ENCODE results near the gene MZF1.

DNA sequence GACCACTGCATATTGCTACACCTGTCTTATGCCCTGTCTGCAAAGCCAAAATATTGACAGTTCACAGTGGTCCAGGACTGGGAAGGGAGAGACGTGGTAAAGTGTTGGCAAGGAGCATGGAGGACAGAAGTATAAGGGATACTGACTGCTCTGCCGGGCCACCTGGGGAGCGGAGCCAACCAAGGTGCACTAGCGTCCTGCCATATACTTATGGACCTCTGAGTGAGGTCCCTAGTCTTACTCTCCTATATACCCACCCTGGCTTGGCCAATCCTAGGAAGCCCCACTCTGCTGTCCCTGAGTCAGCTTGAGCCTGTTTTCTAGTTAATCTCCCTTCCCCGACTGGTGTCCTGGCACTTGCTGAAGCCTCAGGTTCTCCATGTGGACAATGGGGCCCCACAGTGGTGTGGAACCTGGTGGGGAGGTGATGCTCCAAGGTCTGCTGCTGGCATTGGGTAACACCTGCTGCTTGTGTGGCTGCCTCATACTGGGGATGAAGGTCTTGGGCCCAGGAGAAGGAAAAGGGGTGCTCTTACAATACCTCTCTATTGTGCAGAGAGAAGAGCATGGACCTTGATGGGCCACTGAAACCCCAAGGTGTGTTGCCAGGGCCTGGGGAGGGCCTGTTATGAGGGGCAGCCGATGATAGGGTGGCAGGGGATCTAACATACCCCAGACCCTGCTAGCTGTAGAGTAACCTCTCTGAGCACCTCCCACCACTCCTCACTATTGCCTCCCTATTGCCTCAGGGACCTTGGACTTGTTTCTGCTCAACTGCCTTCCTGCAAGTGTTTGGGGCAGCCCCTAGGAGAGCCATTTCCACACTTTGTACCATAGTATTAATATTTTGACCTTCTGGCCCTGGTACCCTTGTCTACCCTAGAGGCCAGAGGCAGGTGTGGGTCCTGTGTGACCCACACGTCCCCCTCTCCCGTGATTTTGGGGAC lies 36.0 kb downstream of the MZF1 start:
- TF ChIP-seq, protein P1, sequence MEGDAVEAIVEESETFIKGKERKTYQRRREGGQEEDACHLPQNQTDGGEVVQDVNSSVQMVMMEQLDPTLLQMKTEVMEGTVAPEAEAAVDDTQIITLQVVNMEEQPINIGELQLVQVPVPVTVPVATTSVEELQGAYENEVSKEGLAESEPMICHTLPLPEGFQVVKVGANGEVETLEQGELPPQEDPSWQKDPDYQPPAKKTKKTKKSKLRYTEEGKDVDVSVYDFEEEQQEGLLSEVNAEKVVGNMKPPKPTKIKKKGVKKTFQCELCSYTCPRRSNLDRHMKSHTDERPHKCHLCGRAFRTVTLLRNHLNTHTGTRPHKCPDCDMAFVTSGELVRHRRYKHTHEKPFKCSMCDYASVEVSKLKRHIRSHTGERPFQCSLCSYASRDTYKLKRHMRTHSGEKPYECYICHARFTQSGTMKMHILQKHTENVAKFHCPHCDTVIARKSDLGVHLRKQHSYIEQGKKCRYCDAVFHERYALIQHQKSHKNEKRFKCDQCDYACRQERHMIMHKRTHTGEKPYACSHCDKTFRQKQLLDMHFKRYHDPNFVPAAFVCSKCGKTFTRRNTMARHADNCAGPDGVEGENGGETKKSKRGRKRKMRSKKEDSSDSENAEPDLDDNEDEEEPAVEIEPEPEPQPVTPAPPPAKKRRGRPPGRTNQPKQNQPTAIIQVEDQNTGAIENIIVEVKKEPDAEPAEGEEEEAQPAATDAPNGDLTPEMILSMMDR (conservative IDR thresholded peaks at IDR 0.05 in 1 of 2, IDR thresholded peaks at IDR 0.05 in 1 of 2; ENCODE audit: low read depth in 1 of 2, low read length in 2 of 2) = no peak
- no peak for TF ChIP-seq EZH2 (IDR thresholded peaks at IDR 0.05; ENCODE audit: low read length, missing control alignments)

All from fibroblast of lung (primary cell).